Measurements from ENCODE around the gene TSPEAR.
"Not testable (repeated sequence)": the region's sequence is repeated elsewhere in the genome, so short reads cannot be mapped to it uniquely, and the experiment has no call there.

TSPEAR gene

GRCh38 chr21:44558695-44559094, 152.7 kb downstream of the TSPEAR start, which contains the start of gene KRTAP10-3:
TSS of gene KRTAP10-3 (minus strand) at chr21:44558795. CDS start at chr21:44558715, 80 bp downstream.
- TF ChIP-seq CTCF (IDR thresholded peaks at IDR 0.05; ENCODE audit: unreplicated experiment in 3 of 3): no peak
- H3K27me3 Mint-ChIP-seq (ENCODE audit: low read depth): peaks cover 28% of the 10 kb centered on the region
- peaks cover 26% of the 10 kb centered on the region for H3K9me3 Mint-ChIP-seq
- H3K27ac Mint-ChIP-seq: no peak within 1 kb of the TSS
- peaks cover 26% of the 10 kb centered on the region for H3K4me1 Mint-ChIP-seq
- no peaks in the 10 kb centered on the region for H3K36me3 Mint-ChIP-seq (ENCODE audit: low read depth)
- H3K4me3 Mint-ChIP-seq: peak within 1 kb of the TSS in 1 of 3 experiments; percentile 16

- peaks cover 25% of the 10 kb centered on the region for H3K9me3 Mint-ChIP-seq
- not testable (repeated sequence) for H3K4me3 Mint-ChIP-seq; H3K27ac Mint-ChIP-seq; H3K36me3 Mint-ChIP-seq (ENCODE audit: low read depth)
- H3K27me3 Mint-ChIP-seq (ENCODE audit: low read depth): peaks cover 28% of the 10 kb centered on the region
- peaks cover 27% of the 10 kb centered on the region for H3K4me1 Mint-ChIP-seq
These were observed 153.1 kb downstream of the TSPEAR start for GRCh38 chr21:44558329-44558675.

- no peak for TF ChIP-seq CTCF (IDR thresholded peaks at IDR 0.05; ENCODE audit: unreplicated experiment in 3 of 3)
- Mint-ChIP-seq H3K9me3 (peaks cover 24% of the 10 kb centered on the region), H3K4me3 (peak overlapping the region in 1 of 3 experiments; percentile 16), H3K27ac (no peak overlapping the region), H3K27me3 (ENCODE audit: low read depth) (peaks cover 28% of the 10 kb centered on the region), H3K36me3 (ENCODE audit: low read depth) (no peaks in the 10 kb centered on the region), H3K4me1 (peaks cover 33% of the 10 kb centered on the region)
These were observed 153.7 kb downstream of the TSPEAR start for GRCh38 chr21:44557491-44558328.

- no peak for TF ChIP-seq CTCF (IDR thresholded peaks at IDR 0.05; ENCODE audit: unreplicated experiment in 3 of 3)
- Mint-ChIP-seq H3K27ac (no peak overlapping the region), H3K4me3 (no peak overlapping the region), H3K27me3 (ENCODE audit: low read depth) (peaks cover 30% of the 10 kb centered on the region), H3K4me1 (peaks cover 33% of the 10 kb centered on the region), H3K36me3 (ENCODE audit: low read depth) (no peaks in the 10 kb centered on the region), H3K9me3 (peaks cover 18% of the 10 kb centered on the region)
These were observed 154.5 kb downstream of the TSPEAR start for GRCh38 chr21:44556879-44557278.

GRCh38 chr21:44555200-44555875, 156.0 kb downstream of the TSPEAR start:
- peaks cover 33% of the 10 kb centered on the region for H3K27me3 Mint-ChIP-seq (ENCODE audit: low read depth)
- H3K4me3 Mint-ChIP-seq: no peak overlapping the region
- H3K36me3 Mint-ChIP-seq (ENCODE audit: low read depth): no peaks in the 10 kb centered on the region
- peaks cover 11% of the 10 kb centered on the region for H3K9me3 Mint-ChIP-seq
- H3K4me1 Mint-ChIP-seq: peaks cover 33% of the 10 kb centered on the region
- H3K27ac Mint-ChIP-seq: no peak overlapping the region
- no peak for TF ChIP-seq CTCF (IDR thresholded peaks at IDR 0.05; ENCODE audit: unreplicated experiment in 3 of 3)

GRCh38 chr21:44552681-44553080, 158.7 kb downstream of the TSPEAR start:
- Mint-ChIP-seq H3K4me1 (peaks cover 42% of the 10 kb centered on the region), H3K27me3 (ENCODE audit: low read depth) (peaks cover 26% of the 10 kb centered on the region), H3K36me3 (ENCODE audit: low read depth) (no peaks in the 10 kb centered on the region), H3K9me3 (peaks cover 1% of the 10 kb centered on the region), H3K4me3 (no peak overlapping the region), H3K27ac (no peak overlapping the region)
- no peak for TF ChIP-seq CTCF (IDR thresholded peaks at IDR 0.05; ENCODE audit: unreplicated experiment in 3 of 3)

All from nephron (organoid).